Limb (tissue), 2 donors: ENCODE measurements around the gene UBE2E3.
"Not testable (repeated sequence)": the region's sequence is repeated elsewhere in the genome, so short reads cannot be mapped to it uniquely, and the experiment has no call there.

ENCODE experiments used
- DNase-seq, 2 donors: peaks; one replicate each; pipeline ENCODE4 v3.0.0-alpha.2; 2016; ENCODE audit errors: extremely low spot score in 2 of 2

Gene UBE2E3

DNA sequence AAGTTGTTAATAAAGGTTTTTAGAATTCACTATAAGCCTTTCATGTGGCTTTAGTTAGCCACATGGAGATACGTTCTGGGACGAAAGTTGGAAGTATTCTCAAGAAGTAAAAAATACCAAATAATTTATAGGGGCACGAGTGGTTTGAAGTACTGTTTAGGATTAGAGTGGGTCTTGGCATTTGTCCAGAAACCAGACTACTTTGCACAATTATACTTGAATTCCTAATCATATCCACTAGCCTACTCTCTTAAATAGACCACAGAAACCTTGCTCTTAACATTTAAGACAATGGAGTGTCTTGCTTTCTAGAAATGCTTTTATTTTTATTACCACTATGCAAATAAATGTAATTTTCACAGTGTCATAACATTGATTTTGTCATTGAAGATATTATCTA, 44.6 kb downstream of the UBE2E3 start:
- no peak for DNase-seq

DNA sequence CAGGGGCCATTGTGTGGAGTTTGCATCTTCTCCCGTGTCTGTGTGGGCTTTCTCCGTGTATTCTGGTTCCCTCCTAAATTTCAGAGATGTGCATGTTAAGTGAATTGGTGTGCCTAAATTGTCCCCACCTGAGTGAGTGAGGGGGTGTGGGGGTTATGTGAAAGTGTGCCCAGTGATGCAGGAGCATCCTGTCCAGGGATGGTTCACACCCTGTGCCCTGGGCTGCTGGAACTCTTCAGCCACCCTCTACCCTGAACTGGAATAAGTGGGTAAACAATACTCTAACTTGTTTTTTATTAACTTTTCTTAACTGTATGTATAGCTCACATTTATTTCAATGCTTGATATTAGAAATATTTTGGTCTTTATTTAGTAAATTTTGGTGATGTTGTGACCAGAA, 56.0 kb downstream of the UBE2E3 start:
- no peak for DNase-seq

DNA sequence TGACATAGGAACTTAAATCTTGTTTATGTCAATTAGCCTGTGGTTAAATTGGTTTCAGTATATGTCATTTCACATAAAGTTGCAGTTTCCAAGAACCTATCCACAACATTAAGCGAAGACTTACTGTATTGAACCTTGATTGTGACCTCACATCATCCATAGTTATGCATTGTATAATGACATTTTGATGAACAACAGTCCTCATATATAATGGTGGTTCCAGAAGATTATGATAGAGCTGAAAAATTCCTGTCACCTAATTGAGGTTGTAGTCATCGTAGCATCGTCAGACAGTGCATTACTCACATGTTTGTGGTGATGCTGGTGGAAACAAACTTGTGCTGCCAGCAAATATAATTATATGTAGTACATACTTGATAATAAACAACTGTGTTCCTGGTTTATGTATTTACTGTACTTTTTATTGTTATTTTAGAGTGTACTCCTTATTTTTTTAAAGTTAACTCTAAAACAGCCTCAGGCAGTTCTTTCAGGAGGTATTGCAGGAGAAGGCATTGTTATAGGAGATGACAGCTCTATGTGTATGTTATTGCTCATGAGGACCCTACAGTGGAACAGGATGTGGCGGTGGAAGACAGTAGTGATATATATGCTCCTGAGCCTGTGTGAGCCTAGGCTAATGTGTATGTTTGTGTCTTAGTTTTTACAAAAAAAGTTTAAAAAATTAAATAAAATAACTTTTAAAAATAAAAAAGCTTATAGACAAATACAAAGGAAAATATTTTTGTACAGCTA, 56.6 kb downstream of the UBE2E3 start:
- no peak for DNase-seq

DNA sequence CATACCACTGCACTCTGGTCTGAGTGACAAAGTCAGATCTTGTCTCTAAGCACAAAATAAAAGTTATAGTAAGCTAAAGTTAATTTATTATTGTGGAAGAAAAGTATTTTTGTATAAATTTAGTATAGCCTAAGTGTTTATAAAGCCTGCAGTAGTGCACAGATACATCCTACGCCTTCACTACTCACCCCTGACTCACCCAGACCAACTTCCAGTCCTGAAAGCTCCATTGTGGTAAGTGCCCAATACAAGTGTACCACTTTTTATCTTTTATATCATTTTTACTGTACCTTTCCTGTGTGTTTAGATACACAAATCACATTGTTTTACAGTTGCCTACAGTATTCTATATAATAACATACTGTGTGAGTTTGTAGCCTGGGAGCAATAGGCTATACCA, 57.5 kb downstream of the UBE2E3 start:
- DNase-seq: no peak

DNA sequence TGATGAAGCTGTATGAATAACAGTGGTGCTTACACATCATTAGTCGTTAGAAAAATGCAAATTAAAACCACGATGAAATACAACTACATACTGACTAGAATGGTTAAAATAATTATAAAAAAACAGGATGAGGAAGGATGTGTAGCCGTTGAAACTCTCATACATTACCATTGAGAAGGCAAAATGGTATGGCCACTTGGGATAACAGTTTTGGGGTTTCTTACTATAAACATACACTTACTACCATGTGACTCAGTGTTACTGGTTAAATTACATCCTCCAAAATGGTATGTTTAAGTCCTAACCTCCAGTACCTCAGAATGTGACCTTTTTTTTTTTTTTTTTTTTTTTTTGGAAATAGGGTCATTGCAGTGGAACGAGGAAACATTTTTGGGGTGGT, 58.4 kb downstream of the UBE2E3 start:
- no peak for DNase-seq

DNA sequence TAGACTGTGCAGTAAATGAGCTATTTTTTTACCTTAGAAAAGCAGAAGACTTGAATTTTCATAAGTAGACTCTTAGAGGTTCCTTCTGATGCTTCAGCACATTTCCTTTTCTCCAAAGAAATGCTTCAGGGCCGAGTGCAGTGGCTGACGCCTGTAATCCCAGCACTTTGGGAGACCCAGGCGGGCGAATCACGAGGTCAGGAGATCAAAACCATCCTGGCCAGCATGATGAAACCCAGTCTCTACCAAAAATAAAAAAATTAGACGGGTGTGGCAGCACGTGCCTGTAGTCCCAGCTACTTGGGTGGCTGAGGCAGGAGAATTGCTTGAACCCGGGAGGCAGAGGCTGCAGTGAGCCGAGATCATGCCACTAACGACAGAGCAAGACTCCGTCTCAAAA, 60.4 kb downstream of the UBE2E3 start:
- DNase-seq: not testable (repeated sequence)

DNA sequence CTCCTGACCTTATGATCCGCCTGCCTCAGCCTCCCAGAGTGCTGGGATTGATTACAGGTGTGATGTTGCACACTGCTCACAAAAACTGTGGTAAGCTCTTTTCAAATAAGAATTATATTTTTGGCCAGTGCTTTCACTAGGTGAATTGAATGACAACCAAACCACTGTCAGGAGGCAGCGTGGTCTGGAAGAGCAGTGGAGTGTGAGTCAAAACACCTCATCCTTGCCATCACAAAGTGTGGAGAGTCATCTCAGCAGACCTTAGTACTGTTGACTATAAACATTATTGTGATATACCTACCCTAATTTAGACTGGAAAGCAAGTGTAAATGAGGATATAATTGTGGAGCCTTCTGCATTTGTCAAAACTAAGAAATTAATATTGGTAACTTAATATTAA, 61.3 kb downstream of the UBE2E3 start:
- DNase-seq: no peak

DNA sequence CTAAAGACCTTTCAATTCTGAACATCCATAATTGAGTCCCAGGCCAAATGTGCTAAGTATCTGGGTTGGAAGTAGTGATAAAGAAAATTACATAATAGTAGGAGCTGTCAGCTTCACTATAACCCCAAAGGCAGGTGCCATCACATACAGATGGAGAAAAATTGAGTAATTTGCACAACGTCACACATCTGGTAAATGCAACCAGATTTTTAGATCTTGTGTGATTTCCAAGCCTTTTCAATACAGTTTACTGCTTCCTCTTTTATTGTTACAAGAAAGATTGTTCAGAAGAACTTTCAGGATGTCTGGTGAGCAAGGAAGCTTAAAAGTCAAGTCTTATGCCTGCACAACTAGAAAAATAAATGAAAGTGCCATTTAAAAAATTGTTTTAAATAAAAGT, 62.3 kb downstream of the UBE2E3 start:
- no peak for DNase-seq

DNA sequence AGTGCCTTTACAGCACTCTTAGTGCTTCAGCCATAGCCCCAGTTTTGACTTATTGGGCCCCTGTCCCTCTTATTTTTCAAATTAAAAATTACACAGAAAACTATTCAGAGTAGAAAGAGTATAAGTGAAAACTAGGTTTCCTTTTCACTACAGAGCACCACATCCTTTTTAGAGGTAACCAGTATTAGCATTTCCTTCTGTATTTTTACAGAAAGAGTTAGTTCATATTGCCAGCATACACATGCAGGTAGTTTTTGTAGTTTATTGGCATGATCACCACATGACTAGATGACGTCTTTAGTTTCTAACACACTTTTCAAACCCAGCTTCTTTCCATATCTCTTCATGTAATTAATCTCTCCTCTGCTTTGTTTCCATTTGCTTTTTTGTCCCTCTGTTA, 66.4 kb downstream of the UBE2E3 start:
- no peak for DNase-seq

DNA sequence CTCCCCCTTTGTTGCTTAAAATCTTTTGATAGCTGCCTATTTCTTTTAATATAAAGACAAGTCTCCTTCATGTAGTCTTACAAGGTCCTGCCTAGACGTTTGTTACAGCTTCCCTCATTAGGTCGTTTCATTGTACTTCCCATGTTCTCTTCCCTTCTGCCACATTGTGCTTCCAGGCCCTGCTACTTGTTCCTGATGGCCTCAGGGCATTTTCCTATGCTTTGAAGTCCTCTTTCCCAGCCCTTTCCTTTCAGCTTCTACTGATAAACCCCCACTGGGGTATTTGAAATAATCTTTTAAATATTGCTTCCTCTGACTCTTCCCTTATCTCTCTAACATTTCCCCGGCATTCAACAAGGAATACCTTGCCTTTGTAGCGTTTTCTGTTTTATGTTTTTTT, 67.4 kb downstream of the UBE2E3 start:
- DNase-seq: no peak

DNA sequence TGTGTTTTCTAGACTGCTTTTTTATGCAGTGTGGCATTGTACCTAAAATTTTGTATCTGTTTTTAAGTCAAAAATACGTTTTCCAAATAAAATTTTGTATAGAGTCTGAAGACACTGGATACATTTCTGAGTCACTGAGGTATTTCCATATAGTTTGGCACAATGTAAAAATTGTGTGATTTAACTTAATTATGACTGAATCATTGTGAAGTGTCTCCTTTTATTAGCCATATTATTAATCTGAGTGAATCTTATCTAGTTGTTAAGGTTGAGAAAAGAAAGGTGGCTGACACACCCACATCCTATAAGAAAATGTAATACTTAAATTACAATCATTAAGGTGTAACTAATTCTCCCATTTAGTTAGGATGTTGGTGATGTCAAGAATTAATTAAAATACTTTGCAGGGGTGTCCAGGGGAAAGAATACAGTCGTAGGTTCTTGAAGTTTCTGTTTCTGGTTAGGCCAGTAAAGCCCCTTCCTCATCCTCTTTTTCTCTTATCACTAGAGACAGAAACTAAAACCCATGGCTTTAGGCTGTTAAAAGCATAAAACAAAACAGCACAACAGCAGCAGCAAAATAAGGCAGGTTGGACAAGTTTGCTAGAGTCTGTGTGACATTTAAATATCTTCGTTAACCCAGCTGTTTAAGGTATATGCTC, 71.6 kb downstream of the UBE2E3 start:
- no peak for DNase-seq

DNA sequence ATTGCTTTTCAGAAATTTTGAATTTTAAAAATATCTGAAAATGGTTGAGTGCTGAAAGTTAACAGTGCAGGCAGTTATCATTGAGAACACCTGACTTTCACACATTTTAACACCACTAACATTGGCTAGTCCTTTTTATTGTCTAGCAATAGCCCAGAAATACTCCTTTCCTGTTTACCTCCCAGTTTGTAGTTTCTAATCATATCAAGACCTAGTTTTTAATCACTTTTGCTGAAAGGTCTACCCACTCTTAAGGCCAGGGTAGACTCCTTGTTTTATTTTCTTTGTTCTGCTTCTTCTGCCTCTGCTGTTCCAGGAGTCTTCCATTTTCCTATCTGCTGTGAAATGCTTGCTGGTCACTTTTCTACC, 72.1 kb downstream of the UBE2E3 start:
- no peak for DNase-seq

DNA sequence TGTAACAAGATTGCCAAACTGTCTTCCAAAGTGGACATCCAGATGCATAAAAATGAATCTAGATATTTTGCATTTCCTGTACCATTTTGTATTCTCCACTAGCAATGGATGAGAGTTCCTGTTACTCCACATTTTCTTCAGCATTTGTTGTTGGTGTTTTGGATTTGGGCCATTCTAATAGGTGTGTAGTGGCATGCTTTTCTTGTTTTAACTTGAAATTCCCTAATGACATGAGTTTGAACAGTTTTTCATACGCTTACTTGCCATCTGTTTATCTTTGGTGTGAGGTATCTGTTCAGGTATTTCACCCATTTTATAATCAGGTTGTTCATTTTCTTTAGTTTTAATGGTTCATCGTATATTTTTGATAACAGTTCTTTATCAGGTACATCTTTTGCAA, 73.9 kb downstream of the UBE2E3 start:
- DNase-seq: no peak

DNA sequence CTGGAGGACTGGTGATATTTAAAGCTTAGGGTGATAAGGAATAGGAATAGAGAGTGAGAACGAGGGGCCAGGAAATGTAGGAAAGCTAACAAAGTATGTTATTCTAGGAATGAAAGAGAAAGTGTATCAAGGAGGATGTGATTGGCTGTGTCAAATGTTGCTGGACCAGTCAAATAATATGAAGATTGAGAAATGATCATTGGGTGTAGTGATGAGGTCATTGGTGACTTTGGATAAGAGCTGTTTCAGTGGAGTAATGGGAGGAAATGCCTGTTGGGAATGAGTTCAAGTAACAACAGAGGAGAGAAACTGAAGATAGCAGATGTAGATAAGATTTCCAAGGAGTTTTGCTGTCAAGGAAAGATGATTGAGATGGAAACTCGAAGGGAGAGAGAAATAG, 74.4 kb downstream of the UBE2E3 start:
- DNase-seq: no peak

DNA sequence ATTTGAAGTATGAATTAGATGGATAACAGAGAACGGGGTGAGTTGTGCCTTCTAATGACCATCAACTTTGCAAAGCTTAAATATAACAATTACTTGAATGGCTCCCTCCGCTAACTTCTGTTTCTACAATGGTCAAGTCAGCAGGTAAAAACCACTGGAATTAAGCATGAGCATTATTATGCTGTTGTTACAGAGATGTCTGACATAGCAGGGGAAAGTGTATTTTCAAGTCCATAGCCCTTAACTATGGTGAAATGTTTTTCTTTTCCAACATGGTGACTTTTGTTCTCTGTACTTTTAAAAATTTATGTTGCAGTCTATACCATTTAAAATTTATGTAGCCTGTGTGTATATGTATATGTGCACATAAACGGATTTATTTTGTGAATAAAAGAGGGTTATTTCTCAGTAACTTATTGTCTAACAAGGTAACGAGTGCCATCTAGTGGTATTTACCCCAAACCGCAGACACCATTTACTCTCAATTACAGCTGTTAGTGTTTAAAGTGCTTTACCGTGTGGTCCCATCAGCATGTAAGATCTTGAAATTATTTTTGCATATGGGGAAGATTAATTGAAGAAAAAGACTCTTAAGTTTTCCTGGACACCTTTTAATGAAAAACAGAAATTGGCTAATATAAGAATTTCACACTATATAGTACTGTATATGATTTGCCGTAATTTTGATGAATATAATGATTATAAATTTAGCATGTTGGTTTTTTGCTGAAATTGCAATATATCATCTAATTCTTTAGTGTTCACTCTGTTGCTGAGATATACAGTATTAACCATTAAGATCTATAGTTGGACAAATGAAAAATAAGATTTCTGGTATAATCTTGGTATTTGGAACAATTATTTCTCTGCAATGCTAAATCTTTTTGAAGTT, 78.2 kb downstream of the UBE2E3 start:
- no peak for DNase-seq

DNA sequence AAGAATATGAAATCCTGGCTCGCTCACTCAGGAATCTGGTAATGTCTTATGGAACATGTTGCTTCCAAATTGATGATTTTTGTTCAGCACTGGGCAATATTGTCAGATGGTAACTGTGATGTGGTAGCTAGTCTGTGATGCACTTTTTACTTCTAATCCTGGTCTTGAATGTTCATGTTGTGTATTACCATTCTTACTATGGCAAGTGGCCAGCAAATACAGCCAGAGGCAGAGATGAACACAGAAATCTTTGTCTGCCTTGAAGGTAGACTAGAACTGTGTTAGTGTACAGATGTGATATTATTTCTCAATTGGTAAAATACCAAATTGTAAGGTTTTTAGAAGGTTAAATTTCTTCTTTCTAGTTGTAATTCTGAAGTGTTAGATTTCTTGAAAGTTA, 83.3 kb downstream of the UBE2E3 start:
- DNase-seq: no peak

DNA sequence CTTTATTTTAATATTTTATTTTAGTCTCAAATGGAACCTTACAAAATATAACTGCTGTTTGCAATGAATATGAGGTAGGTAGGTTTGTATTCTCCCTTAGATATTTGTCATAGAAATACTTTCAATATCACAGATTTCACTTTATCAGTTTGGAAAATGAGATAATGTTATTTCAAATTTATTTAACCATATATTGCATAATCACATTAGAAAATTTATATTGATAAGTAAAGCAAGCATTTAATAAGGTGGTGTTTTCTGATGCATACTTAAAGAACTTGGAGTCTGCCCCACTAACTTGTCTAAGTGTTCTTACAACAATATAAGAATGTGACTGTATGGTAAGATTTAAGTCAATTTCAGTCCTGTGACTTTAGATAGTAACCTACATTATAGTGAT, 85.1 kb downstream of the UBE2E3 start:
- DNase-seq: no peak

DNA sequence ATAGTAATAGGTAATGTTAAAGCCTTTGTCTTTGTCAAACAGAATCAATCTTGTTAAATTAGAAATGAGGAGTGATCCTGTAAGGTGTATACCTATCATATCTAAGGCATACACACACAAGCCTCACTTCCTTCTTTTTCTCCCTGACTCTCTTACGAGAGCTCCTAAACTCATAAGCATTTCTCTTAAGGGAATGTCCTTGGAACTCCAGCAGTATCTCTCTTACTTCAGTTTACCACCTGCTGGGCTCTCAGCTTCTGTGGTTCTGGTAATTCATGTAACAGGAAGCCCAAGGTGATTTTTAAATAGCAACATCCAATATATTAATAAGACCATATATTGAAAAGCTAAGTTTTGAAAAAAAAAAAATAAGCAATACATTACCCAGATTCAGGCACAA, 85.9 kb downstream of the UBE2E3 start:
- DNase-seq: no peak

DNA sequence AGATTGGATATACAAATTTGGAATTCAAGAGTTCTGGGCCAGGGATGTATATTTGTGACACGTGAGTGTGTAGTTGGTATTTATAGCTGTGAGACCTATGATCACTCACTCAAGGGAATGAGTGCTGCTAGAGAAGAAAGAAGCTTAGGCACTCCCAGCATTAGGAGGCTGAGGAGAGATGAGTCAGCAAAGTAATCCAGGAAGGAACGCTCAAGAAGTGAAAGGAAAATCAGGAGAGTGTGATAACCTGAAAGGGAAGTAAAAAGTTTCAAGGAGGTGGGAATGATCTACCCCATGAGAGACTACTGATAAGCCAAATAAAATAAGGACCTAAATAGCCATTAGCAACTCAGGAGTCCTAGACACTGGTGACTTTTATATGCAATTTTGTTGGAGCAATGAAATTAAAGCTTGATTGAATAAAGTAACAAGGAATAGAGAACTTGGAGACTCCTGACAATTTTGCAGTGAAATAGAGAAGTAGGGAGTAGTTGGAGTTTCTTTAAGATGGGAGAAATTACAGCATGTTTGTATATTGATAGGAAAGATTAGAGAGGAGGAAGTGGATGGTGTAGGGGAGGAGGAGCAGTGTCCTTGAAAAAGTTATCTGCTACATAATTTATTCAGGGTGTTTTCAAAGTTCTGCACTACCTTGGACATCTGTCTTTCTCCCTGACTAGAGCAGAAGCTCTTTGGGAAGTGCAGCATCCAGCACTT, 89.9 kb downstream of the UBE2E3 start:
- no peak for DNase-seq

DNA sequence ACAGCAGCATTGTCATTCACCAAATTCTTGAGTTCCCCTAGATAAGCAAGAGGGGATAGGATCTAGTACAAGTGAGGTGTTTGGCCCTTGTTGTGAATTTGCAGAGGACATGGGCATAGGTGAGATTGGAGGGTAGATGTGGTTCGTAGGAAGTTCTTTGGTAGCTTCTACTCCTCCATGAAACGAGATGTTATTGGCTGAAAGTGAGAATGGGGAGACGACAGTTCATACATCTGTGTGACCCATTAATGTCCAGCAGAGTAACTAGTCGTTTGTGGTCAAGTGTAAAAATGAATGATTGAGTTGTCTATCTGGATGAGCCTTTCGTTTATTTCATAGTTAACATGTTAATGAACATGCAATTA, 90.4 kb downstream of the UBE2E3 start:
- DNase-seq: no peak

DNA sequence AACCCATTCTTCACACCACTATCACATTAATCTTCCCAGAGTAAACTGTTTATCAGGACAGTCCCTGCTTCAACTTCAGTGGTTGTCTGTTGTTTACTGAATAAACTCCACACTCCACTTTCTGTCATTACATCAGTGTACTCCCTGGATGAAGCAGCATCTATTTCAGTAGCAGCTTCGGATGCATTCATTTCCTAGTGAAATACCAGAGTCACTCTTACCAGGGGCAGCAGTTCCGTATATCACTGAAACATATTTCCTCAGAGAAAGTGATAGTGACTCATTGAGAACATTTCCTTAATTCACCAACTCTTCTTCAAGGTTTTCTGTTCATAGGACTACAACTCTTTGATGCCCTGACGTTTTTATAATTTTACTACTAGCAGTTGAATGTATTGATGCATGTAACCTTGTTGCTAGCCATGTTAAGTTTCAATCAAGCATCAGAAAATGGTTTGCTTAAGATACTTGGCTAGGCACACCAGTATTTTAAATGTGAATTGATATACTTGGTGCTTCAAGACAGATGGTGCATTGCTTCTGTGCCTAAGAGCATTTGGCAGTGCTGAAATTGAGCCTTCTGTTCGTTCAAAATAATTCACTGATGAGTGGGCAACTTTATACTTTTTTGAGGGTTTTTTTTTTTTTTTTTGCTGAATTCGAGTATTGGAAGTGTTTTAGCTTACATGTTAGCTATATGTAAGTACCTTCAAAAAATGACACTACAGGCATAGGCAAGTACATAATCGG, 92.3 kb downstream of the UBE2E3 start:
- DNase-seq: no peak
